Endothelial cell of umbilical vein (primary cell): ENCODE data around the gene COMT.
A peak's percentile ranks its signal among the peaks of the same experiment; 100 is the strongest.

Source experiments
- CTCF ChIP-seq, 2 donors: IDR thresholded peaks; 1 replicate in 1 of 2; 2 replicates in 1 of 2; pipeline ENCODE4 v1.5.1; 2011; ENCODE audit warnings: low read length in 2 of 2, mild to moderate bottlenecking in 2 of 2, moderate library complexity in 2 of 2, control low read depth in 1 of 2, inconsistent platforms in 1 of 2, low read depth in 1 of 2; ENCODE audit not compliant: insufficient read depth in 1 of 2; ENCODE audit errors: extremely low read depth in 1 of 2
- EZH2 ChIP-seq: IDR thresholded peaks from 2 replicates; pipeline ENCODE4 v1.6.1; 2012; ENCODE audit warnings: borderline replicate concordance, low read depth, mild to moderate bottlenecking, moderate library complexity, low read length, inconsistent platforms; ENCODE audit not compliant: severe bottlenecking
- FOS ChIP-seq: IDR thresholded peaks from 2 replicates; pipeline ENCODE4 v1.6.1; 2011; ENCODE audit warnings: mild to moderate bottlenecking, low read length, moderate library complexity, borderline replicate concordance; ENCODE audit not compliant: insufficient read depth
- GATA2 ChIP-seq: IDR thresholded peaks from 2 replicates; pipeline ENCODE4 v1.7.0; 2011; ENCODE audit warnings: low read depth, mild to moderate bottlenecking, moderate library complexity, mixed read lengths, low read length; ENCODE audit not compliant: insufficient read length, insufficient read depth
- JUN ChIP-seq: IDR thresholded peaks from 2 replicates; pipeline ENCODE4 v1.6.1; 2011; ENCODE audit warnings: borderline replicate concordance, low read depth; ENCODE audit not compliant: insufficient read length, insufficient read depth
- MAX ChIP-seq: IDR thresholded peaks from 2 replicates; pipeline ENCODE4 v1.6.1; 2011; ENCODE audit not compliant: insufficient read depth, insufficient read length
- MYC ChIP-seq: IDR thresholded peaks from one replicate; pipeline ENCODE4 v1.6.1; 2011; ENCODE audit warnings: mild to moderate bottlenecking, low read depth, low read length
- POLR2A ChIP-seq: IDR thresholded peaks from 2 replicates; pipeline ENCODE4 v1.6.1; 2012; ENCODE audit warnings: low read depth, mild to moderate bottlenecking, control low read depth, low read length
- POLR2AphosphoS5 ChIP-seq: IDR thresholded peaks from 2 replicates; pipeline ENCODE4 v1.6.1; 2012; ENCODE audit warnings: low read depth, mild to moderate bottlenecking, control low read depth, low read length, moderate library complexity; ENCODE audit not compliant: insufficient read depth

GRCh38 chr22:19970479-19971275, 29.1 kb downstream of the COMT start:
- TF ChIP-seq CTCF (IDR thresholded peaks at IDR 0.05; ENCODE audit: extremely low read depth in 1 of 2, insufficient read depth in 1 of 2, low read depth in 1 of 2, low read length in 2 of 2) (peak; percentile 69 to 96), MYC (no peak), POLR2A (no peak), POLR2AphosphoS5 (no peak), EZH2 (no peak), GATA2 (no peak), JUN (no peak), FOS (no peak), MAX (no peak)
